Mononuclear cell (primary cell): Measurements from ENCODE around the gene GCLM. TPM values are rescaled to one million over a fixed set of nuclear protein-coding genes. Genes with fewer than 3 reads are reported as not detected.

Experiments used
- H3K27me3 ChIP-seq: 2 replicates; pipeline ENCODE4 v1.6.0; 2011; ENCODE audit warnings: low read length, control low read depth; ENCODE audit not compliant: insufficient read depth
- H3K4me1 ChIP-seq: 2 replicates; pipeline ENCODE4 v1.5.1; 2011; ENCODE audit warnings: mild to moderate bottlenecking, low read length, control low read depth; ENCODE audit not compliant: insufficient read depth
- H3K4me3 ChIP-seq: 2 replicates; pipeline ENCODE4 v1.5.1; 2011; ENCODE audit warnings: mild to moderate bottlenecking, low read length, moderate library complexity
- H3K9me3 ChIP-seq: 2 replicates; pipeline ENCODE4 v1.5.1; 2011; ENCODE audit warnings: low read depth, mild to moderate bottlenecking, control low read depth, low read length
- total RNA-seq: library from RNA; depleted of rRNA; stranded (reverse); fragments of >200 nt; gene quantifications from one replicate; pipeline ENCODE4 v1.2.3, GENCODE V29; 2012

GCLM gene
- total RNA-seq, 1 donor: 4.8 TPM

DNA sequence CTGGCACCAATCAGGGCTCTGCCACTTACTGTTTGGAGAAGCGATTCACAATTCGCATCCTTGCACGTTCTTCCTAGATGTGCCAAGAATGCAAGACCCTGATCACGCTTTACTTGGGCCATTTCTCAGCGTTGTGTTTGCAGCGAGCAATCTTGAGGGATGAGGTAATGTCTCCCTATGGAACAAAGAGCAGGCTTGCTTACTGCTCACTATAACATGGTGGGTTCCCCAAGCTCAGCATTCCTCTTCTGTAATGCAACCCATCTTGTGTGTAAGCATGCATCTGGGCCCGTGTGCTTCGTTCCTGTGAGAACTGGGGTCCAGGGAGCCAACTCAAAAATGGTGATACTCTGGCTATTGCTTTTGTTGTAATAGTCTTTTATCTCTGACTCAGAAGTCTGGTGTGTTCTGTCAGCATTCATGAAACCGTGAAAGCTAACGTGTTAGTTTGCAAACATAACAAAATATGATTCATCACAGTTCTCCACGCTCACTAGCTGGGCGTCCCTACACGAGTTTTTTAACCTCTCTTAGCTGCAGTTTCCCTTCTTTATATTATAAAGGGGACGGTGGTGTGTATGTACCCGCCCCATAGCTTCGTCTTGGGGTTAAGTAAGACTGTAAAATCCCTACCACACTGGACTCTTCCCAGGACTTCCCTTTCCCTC, 63.6 kb downstream of the GCLM start:
- peak overlapping the region; percentile 81 for H3K4me3 ChIP-seq
- H3K9me3 ChIP-seq: no peaks in the 10 kb centered on the region
- peaks cover 27% of the 10 kb centered on the region for H3K4me1 ChIP-seq
- H3K27me3 ChIP-seq: no peaks in the 10 kb centered on the region

DNA sequence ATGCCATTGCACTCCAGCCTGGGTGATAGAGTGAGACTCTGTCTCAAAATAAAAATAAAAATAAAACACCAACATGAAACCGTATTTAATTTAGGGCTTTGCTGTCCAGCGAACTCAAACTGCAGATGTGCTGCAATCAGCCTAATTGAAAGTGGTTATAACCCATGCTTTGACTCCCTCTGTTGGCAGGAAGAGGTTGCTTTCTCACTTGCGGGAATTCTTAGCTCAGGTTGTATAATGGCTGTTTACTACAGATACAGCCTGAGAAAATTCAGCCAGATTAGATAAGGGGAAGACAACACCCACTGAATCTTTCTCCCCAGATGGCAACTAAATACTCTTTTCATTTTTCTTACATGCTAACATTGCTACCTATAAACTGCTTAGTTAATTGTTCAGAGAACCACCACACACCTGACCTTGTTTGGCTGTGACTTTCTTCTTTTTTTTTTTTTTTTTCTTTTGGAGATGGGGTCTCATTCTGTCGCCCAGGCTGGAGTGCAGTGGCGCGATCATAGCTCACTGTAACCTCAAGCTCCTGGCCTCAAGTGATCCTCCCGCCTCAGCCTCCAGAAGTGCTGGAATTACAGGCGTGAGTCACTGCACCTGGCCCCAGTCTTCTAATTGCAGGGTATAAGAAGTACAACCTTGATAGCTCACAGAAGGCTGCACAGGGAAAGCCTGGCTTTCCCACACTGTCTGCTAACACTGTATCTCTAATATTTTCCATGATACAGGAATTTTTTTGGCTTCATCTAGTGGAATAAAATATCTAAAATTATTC, 64.8 kb downstream of the GCLM start:
- Histone ChIP-seq H3K27me3 (no peaks in the 10 kb centered on the region), H3K9me3 (no peaks in the 10 kb centered on the region), H3K4me1 (peaks cover 36% of the 10 kb centered on the region), H3K4me3 (no peak overlapping the region)

DNA sequence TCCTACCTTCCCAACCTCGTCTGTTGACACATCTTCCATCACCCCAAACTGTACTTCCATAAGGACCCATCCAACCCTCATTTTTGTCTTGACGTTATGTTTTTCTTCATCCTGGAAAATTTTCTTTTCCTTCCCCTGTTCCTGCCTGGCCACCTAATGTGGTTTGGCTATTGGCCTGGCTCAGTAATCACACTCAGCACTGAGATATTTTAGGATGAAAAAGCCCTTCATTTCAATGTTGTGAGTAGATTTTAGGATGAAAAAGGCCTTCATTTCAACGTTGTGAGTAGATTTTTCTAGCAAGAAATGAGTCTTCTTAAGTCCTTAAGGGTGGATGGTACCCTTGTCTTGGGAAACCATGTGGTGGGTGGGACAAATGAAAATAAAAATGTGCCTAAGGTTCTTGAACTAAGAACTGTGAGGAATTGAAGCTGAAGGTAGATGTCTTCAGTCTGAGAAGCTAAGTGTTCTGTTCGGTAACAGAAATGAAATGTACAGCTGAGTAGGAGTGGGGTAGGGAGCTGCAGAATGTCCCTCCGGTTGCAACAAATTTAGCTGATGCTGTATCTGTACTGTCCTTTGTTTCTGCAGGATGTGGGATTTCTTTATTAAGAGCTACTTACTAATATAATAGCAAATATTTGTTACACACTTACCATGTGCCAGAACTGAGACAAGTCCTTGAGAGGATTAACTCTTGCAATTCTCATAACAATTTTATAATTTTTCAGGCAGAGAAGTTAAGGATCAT, 66.3 kb downstream of the GCLM start:
- Histone ChIP-seq H3K4me1 (peaks cover 35% of the 10 kb centered on the region), H3K4me3 (no peak overlapping the region), H3K9me3 (no peaks in the 10 kb centered on the region), H3K27me3 (no peaks in the 10 kb centered on the region)

DNA sequence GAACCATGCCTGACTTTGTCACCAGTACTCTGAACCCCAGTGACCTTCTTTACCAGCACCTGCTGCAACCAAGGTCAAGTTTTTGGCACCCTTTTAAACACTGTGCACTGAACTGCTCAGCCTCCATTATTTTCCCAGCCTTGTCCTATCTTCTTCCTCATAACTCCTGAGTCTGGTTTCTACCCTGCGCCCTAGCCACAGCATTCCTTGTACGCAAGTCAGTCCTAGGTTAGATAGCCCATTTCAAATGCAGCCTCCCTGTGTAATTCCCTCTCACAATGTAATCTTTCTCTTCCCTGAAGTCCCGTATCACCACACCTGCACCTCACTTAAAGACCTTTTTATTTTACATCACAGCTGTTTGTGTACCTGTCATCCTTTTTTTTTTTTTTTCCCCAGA, 67.5 kb downstream of the GCLM start:
- Histone ChIP-seq H3K9me3 (no peaks in the 10 kb centered on the region), H3K27me3 (no peaks in the 10 kb centered on the region), H3K4me3 (no peak overlapping the region), H3K4me1 (peaks cover 33% of the 10 kb centered on the region)

DNA sequence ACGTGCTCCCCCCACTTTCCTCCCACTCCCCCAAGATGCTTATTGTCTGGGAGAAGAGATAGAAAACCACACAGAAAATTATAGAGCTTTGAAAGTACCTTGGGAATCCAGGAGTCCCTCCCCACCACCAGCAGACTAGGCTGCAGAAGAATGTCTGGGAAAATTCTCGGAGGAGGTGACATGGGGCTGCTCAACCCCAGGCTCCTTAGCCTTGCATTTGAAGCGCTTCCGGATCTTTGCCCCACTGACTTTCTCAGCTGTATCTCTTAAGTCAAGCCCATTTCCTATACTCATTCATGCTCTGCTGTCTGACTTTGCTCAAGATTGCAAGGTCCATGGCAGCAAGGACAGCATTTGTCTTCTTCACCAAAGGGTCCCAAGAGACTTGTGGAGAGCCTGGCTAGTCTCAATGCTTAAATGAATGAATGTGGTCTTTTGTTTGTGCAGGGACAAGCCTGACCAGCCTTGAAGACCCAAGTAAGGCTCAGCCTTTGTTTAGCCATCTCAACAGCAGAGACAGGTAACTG, 68.2 kb downstream of the GCLM start:
- Histone ChIP-seq H3K4me3 (no peak overlapping the region), H3K4me1 (peaks cover 32% of the 10 kb centered on the region), H3K27me3 (no peaks in the 10 kb centered on the region), H3K9me3 (no peaks in the 10 kb centered on the region)

DNA sequence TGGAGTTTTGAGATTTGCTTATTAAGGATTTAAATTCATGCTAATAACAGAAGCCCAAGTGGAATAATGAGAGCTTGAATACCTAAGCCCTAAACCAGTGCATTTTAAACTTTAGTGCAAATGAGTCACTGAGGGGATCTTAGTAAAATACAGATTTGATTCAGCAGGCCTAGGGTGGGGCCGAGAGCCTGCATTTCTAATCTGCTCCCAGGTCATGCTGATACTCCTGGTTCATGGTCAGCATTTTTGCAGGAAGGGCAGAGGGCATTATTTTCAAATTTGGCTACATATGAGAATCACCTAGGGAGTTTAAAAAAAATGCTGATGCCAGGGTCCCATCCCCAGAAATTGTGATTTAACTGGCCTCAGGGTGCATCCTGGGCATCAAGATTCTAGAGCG, 69.5 kb downstream of the GCLM start:
- H3K27me3 ChIP-seq: no peaks in the 10 kb centered on the region
- no peaks in the 10 kb centered on the region for H3K9me3 ChIP-seq
- no peak overlapping the region for H3K4me3 ChIP-seq
- peaks cover 20% of the 10 kb centered on the region for H3K4me1 ChIP-seq

DNA sequence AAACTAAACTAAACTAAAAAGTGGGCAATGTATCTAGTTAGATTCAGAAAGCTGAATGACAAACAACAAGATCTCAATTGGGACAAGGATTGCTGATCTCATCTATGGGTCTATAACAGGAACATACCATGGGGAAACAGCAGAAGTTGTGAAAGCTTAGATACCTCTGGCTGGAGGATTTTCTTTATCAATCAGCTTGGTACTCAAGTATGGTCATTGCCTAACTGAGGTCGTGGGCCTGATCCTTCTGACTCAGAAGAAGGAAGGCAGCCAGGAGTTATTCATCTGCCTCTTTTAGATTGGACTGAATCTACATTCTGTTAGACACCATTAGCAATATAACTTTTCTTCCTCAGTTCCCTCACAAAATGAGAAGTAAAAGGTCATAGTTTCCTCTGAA, 69.9 kb downstream of the GCLM start:
- peaks cover 16% of the 10 kb centered on the region for H3K4me1 ChIP-seq
- H3K9me3 ChIP-seq: no peaks in the 10 kb centered on the region
- H3K4me3 ChIP-seq: no peak overlapping the region
- no peaks in the 10 kb centered on the region for H3K27me3 ChIP-seq

DNA sequence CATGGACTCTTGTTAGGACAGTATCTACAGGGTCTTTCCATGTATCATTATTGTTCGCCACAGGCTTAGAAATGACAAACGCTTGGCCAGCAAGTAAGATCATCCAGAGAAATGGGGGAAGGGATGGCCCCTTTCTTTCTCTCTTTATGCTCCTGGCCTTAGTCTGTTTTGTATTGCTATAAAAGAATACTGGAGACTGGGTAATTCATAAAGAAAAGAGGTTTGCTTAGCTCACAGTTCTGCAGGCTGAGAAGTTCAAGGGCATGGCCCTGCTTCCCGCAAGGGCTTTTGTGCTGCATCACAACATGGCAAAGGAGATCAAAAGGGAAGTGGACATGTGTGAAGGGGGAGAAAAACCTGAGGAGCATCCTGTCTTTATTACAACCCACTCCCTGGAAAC, 71.3 kb downstream of the GCLM start:
- H3K27me3 ChIP-seq: no peaks in the 10 kb centered on the region
- peaks cover 11% of the 10 kb centered on the region for H3K4me1 ChIP-seq
- no peaks in the 10 kb centered on the region for H3K9me3 ChIP-seq
- no peak overlapping the region for H3K4me3 ChIP-seq

Other genes starting within 250 kb of the GCLM start
- 1.4 TPM for gene BCAR3, start 227.6 kb downstream of the GCLM start, total RNA-seq
- 83.4 TPM for gene DNTTIP2, start 30.2 kb downstream of the GCLM start, total RNA-seq
- gene ABCA4, start 211.7 kb upstream of the GCLM start, total RNA-seq: not detected